ENCODE measurements around the gene JMJD7.

The JMJD7 gene

GRCh38 chr15:41858756-41859155 lies 30.9 kb downstream of the JMJD7 start:
- Histone ChIP-seq H3K27me3 (ENCODE audit: control insufficient read depth in 1 of 2, insufficient read depth in 2 of 2, low read length in 2 of 2) (no peaks in the 10 kb centered on the region), H3K4me3 (ENCODE audit: low read depth in 1 of 2, low read length in 2 of 2) (no peak overlapping the region), H3K9ac (ENCODE audit: low read depth in 1 of 2, low read length in 2 of 2) (no peak overlapping the region), H3K9me3 (ENCODE audit: control insufficient read depth in 1 of 2, low read length in 2 of 2) (no peaks in the 10 kb centered on the region), H3K27ac (ENCODE audit: low read depth, low read length) (no peak overlapping the region), H3K4me1 (ENCODE audit: control insufficient read depth in 1 of 2, insufficient read depth in 2 of 2, low read length in 2 of 2) (no peaks in the 10 kb centered on the region), H3K36me3 (ENCODE audit: control insufficient read depth in 1 of 2, insufficient read depth in 2 of 2, low read length in 2 of 2) (no peaks in the 10 kb centered on the region)

GRCh38 chr15:41860049-41860828 lies 32.3 kb downstream of the JMJD7 start:
- Histone ChIP-seq H3K4me3 (ENCODE audit: low read depth in 1 of 2, low read length in 2 of 2) (no peak overlapping the region), H3K9ac (ENCODE audit: low read depth in 1 of 2, low read length in 2 of 2) (no peak overlapping the region), H3K36me3 (ENCODE audit: control insufficient read depth in 1 of 2, insufficient read depth in 2 of 2, low read length in 2 of 2) (no peaks in the 10 kb centered on the region), H3K9me3 (ENCODE audit: control insufficient read depth in 1 of 2, low read length in 2 of 2) (no peaks in the 10 kb centered on the region), H3K4me1 (ENCODE audit: control insufficient read depth in 1 of 2, insufficient read depth in 2 of 2, low read length in 2 of 2) (no peaks in the 10 kb centered on the region), H3K27me3 (ENCODE audit: control insufficient read depth in 1 of 2, insufficient read depth in 2 of 2, low read length in 2 of 2) (no peaks in the 10 kb centered on the region), H3K27ac (ENCODE audit: low read depth, low read length) (no peak overlapping the region)

- Histone ChIP-seq H3K27ac (ENCODE audit: low read depth, low read length) (no peak overlapping the region), H3K9me3 (ENCODE audit: control insufficient read depth in 1 of 2, low read length in 2 of 2) (no peaks in the 10 kb centered on the region), H3K4me3 (ENCODE audit: low read depth in 1 of 2, low read length in 2 of 2) (no peak overlapping the region), H3K9ac (ENCODE audit: low read depth in 1 of 2, low read length in 2 of 2) (no peak overlapping the region), H3K4me1 (ENCODE audit: control insufficient read depth in 1 of 2, insufficient read depth in 2 of 2, low read length in 2 of 2) (no peaks in the 10 kb centered on the region), H3K36me3 (ENCODE audit: control insufficient read depth in 1 of 2, insufficient read depth in 2 of 2, low read length in 2 of 2) (no peaks in the 10 kb centered on the region), H3K27me3 (ENCODE audit: control insufficient read depth in 1 of 2, insufficient read depth in 2 of 2, low read length in 2 of 2) (no peaks in the 10 kb centered on the region)
These were observed 34.0 kb downstream of the JMJD7 start for GRCh38 chr15:41861736-41862356.

- Histone ChIP-seq H3K27ac (ENCODE audit: low read depth, low read length) (no peak overlapping the region), H3K9me3 (ENCODE audit: control insufficient read depth in 1 of 2, low read length in 2 of 2) (no peaks in the 10 kb centered on the region), H3K36me3 (ENCODE audit: control insufficient read depth in 1 of 2, insufficient read depth in 2 of 2, low read length in 2 of 2) (no peaks in the 10 kb centered on the region), H3K4me3 (ENCODE audit: low read depth in 1 of 2, low read length in 2 of 2) (no peak overlapping the region), H3K4me1 (ENCODE audit: control insufficient read depth in 1 of 2, insufficient read depth in 2 of 2, low read length in 2 of 2) (no peaks in the 10 kb centered on the region), H3K9ac (ENCODE audit: low read depth in 1 of 2, low read length in 2 of 2) (no peak overlapping the region), H3K27me3 (ENCODE audit: control insufficient read depth in 1 of 2, insufficient read depth in 2 of 2, low read length in 2 of 2) (no peaks in the 10 kb centered on the region)
These were observed 34.7 kb downstream of the JMJD7 start for GRCh38 chr15:41862515-41863116.

- H3K9me3 ChIP-seq (ENCODE audit: control insufficient read depth in 1 of 2, low read length in 2 of 2) = no peaks in the 10 kb centered on the region
- H3K36me3 ChIP-seq (ENCODE audit: control insufficient read depth in 1 of 2, insufficient read depth in 2 of 2, low read length in 2 of 2) = no peaks in the 10 kb centered on the region
- no peaks in the 10 kb centered on the region for H3K4me1 ChIP-seq (ENCODE audit: control insufficient read depth in 1 of 2, insufficient read depth in 2 of 2, low read length in 2 of 2)
- H3K27ac ChIP-seq (ENCODE audit: low read depth, low read length) = no peak overlapping the region
- no peak overlapping the region for H3K9ac ChIP-seq (ENCODE audit: low read depth in 1 of 2, low read length in 2 of 2)
- H3K4me3 ChIP-seq (ENCODE audit: low read depth in 1 of 2, low read length in 2 of 2) = no peak overlapping the region
- H3K27me3 ChIP-seq (ENCODE audit: control insufficient read depth in 1 of 2, insufficient read depth in 2 of 2, low read length in 2 of 2) = no peaks in the 10 kb centered on the region
These were observed 37.7 kb downstream of the JMJD7 start for GRCh38 chr15:41865490-41866055.

- H3K36me3 ChIP-seq (ENCODE audit: control insufficient read depth in 1 of 2, insufficient read depth in 2 of 2, low read length in 2 of 2) = no peaks in the 10 kb centered on the region
- H3K4me3 ChIP-seq (ENCODE audit: low read depth in 1 of 2, low read length in 2 of 2) = no peak overlapping the region
- H3K9me3 ChIP-seq (ENCODE audit: control insufficient read depth in 1 of 2, low read length in 2 of 2) = no peaks in the 10 kb centered on the region
- H3K9ac ChIP-seq (ENCODE audit: low read depth in 1 of 2, low read length in 2 of 2) = no peak overlapping the region
- no peaks in the 10 kb centered on the region for H3K27me3 ChIP-seq (ENCODE audit: control insufficient read depth in 1 of 2, insufficient read depth in 2 of 2, low read length in 2 of 2)
- no peaks in the 10 kb centered on the region for H3K4me1 ChIP-seq (ENCODE audit: control insufficient read depth in 1 of 2, insufficient read depth in 2 of 2, low read length in 2 of 2)
- no peak overlapping the region for H3K27ac ChIP-seq (ENCODE audit: low read depth, low read length)
These were observed 38.4 kb downstream of the JMJD7 start for GRCh38 chr15:41866263-41866703.

- no peaks in the 10 kb centered on the region for H3K36me3 ChIP-seq (ENCODE audit: control insufficient read depth in 1 of 2, insufficient read depth in 2 of 2, low read length in 2 of 2)
- H3K4me3 ChIP-seq (ENCODE audit: low read depth in 1 of 2, low read length in 2 of 2) = no peak overlapping the region
- H3K4me1 ChIP-seq (ENCODE audit: control insufficient read depth in 1 of 2, insufficient read depth in 2 of 2, low read length in 2 of 2) = no peaks in the 10 kb centered on the region
- H3K9ac ChIP-seq (ENCODE audit: low read depth in 1 of 2, low read length in 2 of 2) = no peak overlapping the region
- H3K27me3 ChIP-seq (ENCODE audit: control insufficient read depth in 1 of 2, insufficient read depth in 2 of 2, low read length in 2 of 2) = no peaks in the 10 kb centered on the region
- no peaks in the 10 kb centered on the region for H3K9me3 ChIP-seq (ENCODE audit: control insufficient read depth in 1 of 2, low read length in 2 of 2)
- no peak overlapping the region for H3K27ac ChIP-seq (ENCODE audit: low read depth, low read length)
These were observed 39.1 kb downstream of the JMJD7 start for GRCh38 chr15:41866872-41867579.

- Histone ChIP-seq H3K4me3 (ENCODE audit: low read depth in 1 of 2, low read length in 2 of 2) (no peak overlapping the region), H3K27me3 (ENCODE audit: control insufficient read depth in 1 of 2, insufficient read depth in 2 of 2, low read length in 2 of 2) (no peaks in the 10 kb centered on the region), H3K9me3 (ENCODE audit: control insufficient read depth in 1 of 2, low read length in 2 of 2) (no peaks in the 10 kb centered on the region), H3K36me3 (ENCODE audit: control insufficient read depth in 1 of 2, insufficient read depth in 2 of 2, low read length in 2 of 2) (no peaks in the 10 kb centered on the region), H3K9ac (ENCODE audit: low read depth in 1 of 2, low read length in 2 of 2) (no peak overlapping the region), H3K27ac (ENCODE audit: low read depth, low read length) (no peak overlapping the region), H3K4me1 (ENCODE audit: control insufficient read depth in 1 of 2, insufficient read depth in 2 of 2, low read length in 2 of 2) (no peaks in the 10 kb centered on the region)
These were observed 40.4 kb downstream of the JMJD7 start for GRCh38 chr15:41868321-41868720.

GRCh38 chr15:41869770-41870688 lies 42.1 kb downstream of the JMJD7 start:
- H3K9me3 ChIP-seq (ENCODE audit: control insufficient read depth in 1 of 2, low read length in 2 of 2) = no peaks in the 10 kb centered on the region
- H3K4me1 ChIP-seq (ENCODE audit: control insufficient read depth in 1 of 2, insufficient read depth in 2 of 2, low read length in 2 of 2) = no peaks in the 10 kb centered on the region
- no peak overlapping the region for H3K4me3 ChIP-seq (ENCODE audit: low read depth in 1 of 2, low read length in 2 of 2)
- H3K9ac ChIP-seq (ENCODE audit: low read depth in 1 of 2, low read length in 2 of 2) = no peak overlapping the region
- no peaks in the 10 kb centered on the region for H3K36me3 ChIP-seq (ENCODE audit: control insufficient read depth in 1 of 2, insufficient read depth in 2 of 2, low read length in 2 of 2)
- H3K27me3 ChIP-seq (ENCODE audit: control insufficient read depth in 1 of 2, insufficient read depth in 2 of 2, low read length in 2 of 2) = no peaks in the 10 kb centered on the region
- no peak overlapping the region for H3K27ac ChIP-seq (ENCODE audit: low read depth, low read length)
